SK-N-SH (cell line): Measurements from ENCODE around the gene ETFRF1. TPM values are rescaled to one million over a fixed set of nuclear protein-coding genes. Genes with fewer than 3 reads are reported as not detected.

Source experiments
- CTCF ChIA-PET: fragments of 300-600, 350-600 bp; formaldehyde crosslinking; extraction: SDS; loops from one replicate; lab custom pipeline; 2021; lab: Yijun Ruan, JAX
- POLR2A ChIA-PET: fragments of 350-600 bp; sonication (Branson Sonifier 250); formaldehyde crosslinking; extraction: SDS; loops from one replicate; lab custom pipeline; 2020; ENCODE audit warnings: antibody characterized with exemption, inconsistent platforms; lab: Yijun Ruan, JAX
- DNase-seq: peaks from one replicate; pipeline ENCODE4 v3.0.0; 2012
- H2AFZ ChIP-seq: fragments of 200-600 bp; sonication (generic); 2 replicates; pipeline ENCODE4 v1.8.1; 2016; ENCODE audit warnings: antibody characterized with exemption, mild to moderate bottlenecking, low read depth
- H3F3A ChIP-seq: fragments of 200-600 bp; sonication (generic); replicated peaks from 2 replicates; pipeline ENCODE3; 2016; ENCODE audit warnings: antibody characterized with exemption, mild to moderate bottlenecking; ENCODE audit not compliant: insufficient read depth
- H3K27ac ChIP-seq, 2 experiments: fragments of 200-500 bp in 1 of 2; fragments of 200-600 bp in 1 of 2; sonication (Bioruptor generic) in 1 of 2; sonication (generic), shearing (Covaris generic) in 1 of 2; 2 replicates each; pipeline versions ENCODE4 v1.5.1 to v1.6.1; 2014 to 2016; ENCODE audit warnings: low read depth in 2 of 2, inconsistent platforms in 1 of 2, low read length in 1 of 2, mild to moderate bottlenecking in 1 of 2, mixed read lengths in 1 of 2
- H3K27me3 ChIP-seq: fragments of 200-600 bp; sonication (generic), shearing (Covaris generic); 2 replicates; pipeline ENCODE4 v1.6.1; 2016; ENCODE audit warnings: mixed run types; ENCODE audit not compliant: insufficient read depth
- H3K36me3 ChIP-seq, 2 experiments: fragments of 200-500 bp in 1 of 2; fragments of 200-600 bp in 1 of 2; sonication (Bioruptor generic) in 1 of 2; sonication (generic) in 1 of 2; replicated peaks in 1 of 2; 2 replicates each; pipeline versions ENCODE3 to v1.5.1; 2014 to 2016; ENCODE audit warnings: low read length in 1 of 2, mild to moderate bottlenecking in 1 of 2; ENCODE audit not compliant: insufficient read depth in 2 of 2, control insufficient read depth in 1 of 2
- H3K4me1 ChIP-seq, 2 experiments: fragments of 200-500 bp in 1 of 2; fragments of 200-600 bp in 1 of 2; sonication (Bioruptor generic) in 1 of 2; sonication (generic), shearing (Covaris generic) in 1 of 2; 2 replicates each; pipeline versions ENCODE4 v1.5.1 to v1.6.1; 2014 to 2016; ENCODE audit warnings: low read depth in 1 of 2, low read length in 1 of 2, mixed run types in 1 of 2; ENCODE audit not compliant: insufficient read depth in 2 of 2, control insufficient read depth in 1 of 2
- H3K4me2 ChIP-seq: fragments of 200-600 bp; sonication (generic), shearing (Covaris generic); 2 replicates; pipeline ENCODE4 v1.6.1; 2017; ENCODE audit warnings: mixed run types
- H3K4me3 ChIP-seq, 2 experiments: fragments of 200-500 bp in 1 of 2; fragments of 200-600 bp in 1 of 2; sonication (Bioruptor generic) in 1 of 2; sonication (generic), shearing (Covaris generic) in 1 of 2; 2 replicates each; pipeline versions ENCODE4 v1.5.1 to v1.8.1; 2014 to 2016; ENCODE audit warnings: low read depth in 2 of 2, inconsistent platforms in 1 of 2, low read length in 1 of 2, mild to moderate bottlenecking in 1 of 2, mixed read lengths in 1 of 2, moderate library complexity in 1 of 2
- H3K79me2 ChIP-seq: fragments of 200-600 bp; sonication (generic); 2 replicates; pipeline ENCODE4 v1.8.1; 2017; ENCODE audit warnings: mild to moderate bottlenecking; ENCODE audit not compliant: insufficient read depth
- H3K9ac ChIP-seq: fragments of 200-600 bp; sonication (generic); 2 replicates; pipeline ENCODE4 v1.6.1; 2017; ENCODE audit warnings: mixed run types
- H3K9me2 ChIP-seq: fragments of 200-600 bp; sonication (generic); 2 replicates; pipeline ENCODE4 v1.6.1; 2017; ENCODE audit warnings: mixed run types
- H3K9me3 ChIP-seq: fragments of 200-600 bp; sonication (generic); 2 replicates; pipeline ENCODE4 v1.6.1; 2017; ENCODE audit warnings: mixed run types, mild to moderate bottlenecking, moderate library complexity
- H4K20me1 ChIP-seq: fragments of 200-600 bp; sonication (generic); 2 replicates; pipeline ENCODE4 v1.6.1; 2017; ENCODE audit warnings: mild to moderate bottlenecking, mixed run types; ENCODE audit not compliant: insufficient read depth
- EZH2phosphoT487 ChIP-seq: fragments of 200-600 bp; sonication (generic); IDR thresholded peaks from 2 replicates; pipeline ENCODE4 v1.6.1; 2017; ENCODE audit warnings: low read depth, mixed run types, mild to moderate bottlenecking, antibody characterized with exemption, moderate library complexity, borderline replicate concordance
- MXI1 ChIP-seq: IDR thresholded peaks from 2 replicates; pipeline ENCODE4 v1.6.1; 2012; ENCODE audit warnings: mild to moderate bottlenecking, low read depth, low read length, improper control_type of control experiment
- NRF1 ChIP-seq: IDR thresholded peaks from 2 replicates; pipeline ENCODE4 v1.6.1; 2012; ENCODE audit warnings: low read depth, mild to moderate bottlenecking, low read length
- POLR2AphosphoS5 ChIP-seq: IDR thresholded peaks from 2 replicates; pipeline ENCODE4 v1.6.1; 2012; ENCODE audit warnings: low read depth, low read length
- RAD21 ChIP-seq: IDR thresholded peaks from 2 replicates; pipeline ENCODE4 v1.6.1; 2012; ENCODE audit warnings: mild to moderate bottlenecking, low read length
- RCOR1 ChIP-seq: fragments of 150-350 bp; IDR thresholded peaks from 2 replicates; pipeline ENCODE4 v1.6.1; 2017; ENCODE audit warnings: antibody characterized with exemption, low read length
- REST ChIP-seq: IDR thresholded peaks from 2 replicates; pipeline ENCODE4 v1.6.1; 2012; ENCODE audit warnings: mild to moderate bottlenecking, low read depth, low read length, moderate library complexity
- TEAD4 ChIP-seq: IDR thresholded peaks from 2 replicates; pipeline ENCODE4 v1.4.0; 2012; ENCODE audit warnings: mild to moderate bottlenecking, borderline replicate concordance; ENCODE audit not compliant: insufficient read depth
- USF1 ChIP-seq: IDR thresholded peaks from 2 replicates; pipeline ENCODE4 v1.4.0; 2012; ENCODE audit warnings: low read depth, borderline replicate concordance
- YY1 ChIP-seq: IDR thresholded peaks from 2 replicates; pipeline ENCODE4 v1.4.0; 2012; ENCODE audit warnings: low read depth, mild to moderate bottlenecking
- WGBS: methylation state at CpG from one replicate; pipeline ENCODE4 v1.1.6; 2017; ENCODE audit warnings: low lambda C conversion rate; 5-methylcytosine and 5-hydroxymethylcytosine counted together
- polyA plus RNA-seq, 3 experiments: library from polyadenylated mRNA; depleted of rRNA; stranded (reverse); fragments of >200 nt; gene quantifications; 2 replicates each; pipeline ENCODE4 v1.2.3, GENCODE V29; 2012
- TF ChIP-seq, protein P1 (sequence below): fragments of 150-350 bp; IDR thresholded peaks from 2 replicates; pipeline ENCODE4 v1.6.1; 2017; ENCODE audit warnings: antibody characterized with exemption, low read length, low read depth, borderline replicate concordance
- TF ChIP-seq, protein P2 (sequence below): fragments of 200-600 bp; sonication (generic); IDR thresholded peaks from 2 replicates; pipeline ENCODE4 v1.6.1; 2017; ENCODE audit warnings: antibody characterized with exemption, mild to moderate bottlenecking, moderate library complexity
- TF ChIP-seq, protein P3 (sequence below): IDR thresholded peaks from 2 replicates; pipeline ENCODE4 v1.4.0; 2012; ENCODE audit warnings: low read depth, borderline replicate concordance

ETFRF1 gene
- polyA plus RNA-seq, 1 of the 3 experiments (the other 2 are of a cell fraction) = 7.8 TPM

- Histone ChIP-seq H3K4me2 (peak overlapping the region; percentile 70), H2AFZ (no peak overlapping the region), H3K27me3 (no peaks in the 10 kb centered on the region), H3K79me2 (peaks cover 66% of the 10 kb centered on the region), H3K4me3 (no peak overlapping the region), H3K27ac (no peak overlapping the region), H4K20me1 (peaks cover 29% of the 10 kb centered on the region), H3K4me1 (peaks cover 7 to 8% of the 10 kb centered on the region in 2 experiments; a peak in 3 of 4 replicates), H3K9me2 (no peaks in the 10 kb centered on the region), H3K9me3 (no peaks in the 10 kb centered on the region), H3K9ac (no peak overlapping the region), H3K36me3 (peaks cover 19 to 24% of the 10 kb centered on the region in 2 experiments), H3F3A (no peaks in the 10 kb centered on the region)
- 100% methylated on average over 1 of the region's 1 CpG for WGBS
- CTCF ChIA-PET = interaction anchor here (0.8 to 1.9 kb wide), 2 partner anchors 13 to 139 kb away, joined by 3 to 7 read pairs; no protein-coding TSS in a partner anchor
- no peak for DNase-seq
- POLR2A ChIA-PET = no interaction called here
- TF ChIP-seq RCOR1 (no peak), EZH2phosphoT487 (no peak), RAD21 (no peak), NRF1 (no peak), YY1 (no peak), USF1 (no peak), TEAD4 (no peak), REST (no peak), MXI1 (no peak), POLR2AphosphoS5 (no peak)
- TF ChIP-seq, protein P1, sequence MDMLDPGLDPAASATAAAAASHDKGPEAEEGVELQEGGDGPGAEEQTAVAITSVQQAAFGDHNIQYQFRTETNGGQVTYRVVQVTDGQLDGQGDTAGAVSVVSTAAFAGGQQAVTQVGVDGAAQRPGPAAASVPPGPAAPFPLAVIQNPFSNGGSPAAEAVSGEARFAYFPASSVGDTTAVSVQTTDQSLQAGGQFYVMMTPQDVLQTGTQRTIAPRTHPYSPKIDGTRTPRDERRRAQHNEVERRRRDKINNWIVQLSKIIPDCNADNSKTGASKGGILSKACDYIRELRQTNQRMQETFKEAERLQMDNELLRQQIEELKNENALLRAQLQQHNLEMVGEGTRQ = no peak
- TF ChIP-seq, protein P2, sequence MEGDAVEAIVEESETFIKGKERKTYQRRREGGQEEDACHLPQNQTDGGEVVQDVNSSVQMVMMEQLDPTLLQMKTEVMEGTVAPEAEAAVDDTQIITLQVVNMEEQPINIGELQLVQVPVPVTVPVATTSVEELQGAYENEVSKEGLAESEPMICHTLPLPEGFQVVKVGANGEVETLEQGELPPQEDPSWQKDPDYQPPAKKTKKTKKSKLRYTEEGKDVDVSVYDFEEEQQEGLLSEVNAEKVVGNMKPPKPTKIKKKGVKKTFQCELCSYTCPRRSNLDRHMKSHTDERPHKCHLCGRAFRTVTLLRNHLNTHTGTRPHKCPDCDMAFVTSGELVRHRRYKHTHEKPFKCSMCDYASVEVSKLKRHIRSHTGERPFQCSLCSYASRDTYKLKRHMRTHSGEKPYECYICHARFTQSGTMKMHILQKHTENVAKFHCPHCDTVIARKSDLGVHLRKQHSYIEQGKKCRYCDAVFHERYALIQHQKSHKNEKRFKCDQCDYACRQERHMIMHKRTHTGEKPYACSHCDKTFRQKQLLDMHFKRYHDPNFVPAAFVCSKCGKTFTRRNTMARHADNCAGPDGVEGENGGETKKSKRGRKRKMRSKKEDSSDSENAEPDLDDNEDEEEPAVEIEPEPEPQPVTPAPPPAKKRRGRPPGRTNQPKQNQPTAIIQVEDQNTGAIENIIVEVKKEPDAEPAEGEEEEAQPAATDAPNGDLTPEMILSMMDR = no peak
- TF ChIP-seq, protein P3, sequence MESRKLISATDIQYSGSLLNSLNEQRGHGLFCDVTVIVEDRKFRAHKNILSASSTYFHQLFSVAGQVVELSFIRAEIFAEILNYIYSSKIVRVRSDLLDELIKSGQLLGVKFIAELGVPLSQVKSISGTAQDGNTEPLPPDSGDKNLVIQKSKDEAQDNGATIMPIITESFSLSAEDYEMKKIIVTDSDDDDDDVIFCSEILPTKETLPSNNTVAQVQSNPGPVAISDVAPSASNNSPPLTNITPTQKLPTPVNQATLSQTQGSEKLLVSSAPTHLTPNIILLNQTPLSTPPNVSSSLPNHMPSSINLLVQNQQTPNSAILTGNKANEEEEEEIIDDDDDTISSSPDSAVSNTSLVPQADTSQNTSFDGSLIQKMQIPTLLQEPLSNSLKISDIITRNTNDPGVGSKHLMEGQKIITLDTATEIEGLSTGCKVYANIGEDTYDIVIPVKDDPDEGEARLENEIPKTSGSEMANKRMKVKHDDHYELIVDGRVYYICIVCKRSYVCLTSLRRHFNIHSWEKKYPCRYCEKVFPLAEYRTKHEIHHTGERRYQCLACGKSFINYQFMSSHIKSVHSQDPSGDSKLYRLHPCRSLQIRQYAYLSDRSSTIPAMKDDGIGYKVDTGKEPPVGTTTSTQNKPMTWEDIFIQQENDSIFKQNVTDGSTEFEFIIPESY = no peak
Observed at GRCh38 chr12:25248732-25249131, 53.7 kb downstream of the ETFRF1 start.
